H54 (cell line): ENCODE measurements around the gene PPL.
"Not testable (repeated sequence)": the region's sequence is repeated elsewhere in the genome, so short reads cannot be mapped to it uniquely, and the experiment has no call there.

ENCODE experiments used
- DNase-seq: peaks from one replicate; pipeline ENCODE4 v3.0.0; 2011; ENCODE audit warnings: low spot score, mixed read lengths; ENCODE audit not compliant: insufficient read length
- FAIRE-seq: peaks from 3 replicates; lab custom pipeline; 2011; peaks lifted over from hg19 to GRCh38; lab: Jason Lieb, UNC
- POLR2A ChIP-seq: IDR thresholded peaks from 2 replicates; pipeline ENCODE4 v1.6.1; 2011; ENCODE audit warnings: low read depth, mild to moderate bottlenecking, low read length

Gene PPL

GRCh38 chr16:4936991-4937781, at the start of gene PPL:
Gene PPL, minus strand, starts transcription at chr16:4937148. Its CDS starts 103 bp downstream, at chr16:4937045.
- DNase-seq (no peak), FAIRE-seq (no peak)
- TF ChIP-seq POLR2A, result no peak

GRCh38 chr16:4984174-4984990, 47.4 kb upstream of the PPL start:
- FAIRE-seq, result no peak
- no peak for TF ChIP-seq POLR2A
- DNase-seq, result no peak

GRCh38 chr16:4982056-4982867, 45.3 kb upstream of the PPL start:
- no peak for TF ChIP-seq POLR2A
- DNase-seq (no peak), FAIRE-seq (no peak)

GRCh38 chr16:4981473-4981872, 44.5 kb upstream of the PPL start:
- TF ChIP-seq POLR2A, result no peak
- FAIRE-seq (no peak), DNase-seq (no peak)

GRCh38 chr16:4980691-4981090, 43.7 kb upstream of the PPL start:
- DNase-seq, result no peak
- FAIRE-seq, result no peak
- TF ChIP-seq POLR2A, result no peak

- FAIRE-seq, result no peak
- TF ChIP-seq POLR2A, result no peak
- no peak for DNase-seq
Observed at GRCh38 chr16:4979736-4980660, 43.0 kb upstream of the PPL start.

- TF ChIP-seq POLR2A, result no peak
- FAIRE-seq (no peak), DNase-seq (no peak)
Observed at GRCh38 chr16:4979164-4979563, 42.2 kb upstream of the PPL start.

GRCh38 chr16:4976611-4977145, 39.7 kb upstream of the PPL start:
- FAIRE-seq (no peak), DNase-seq (no peak)
- no peak for TF ChIP-seq POLR2A

- no peak for DNase-seq
- no peak for TF ChIP-seq POLR2A
- no peak for FAIRE-seq
Observed at GRCh38 chr16:4976079-4976478, 39.1 kb upstream of the PPL start.

GRCh38 chr16:4972938-4973587, 36.1 kb upstream of the PPL start:
- no peak for DNase-seq
- FAIRE-seq, result no peak
- no peak for TF ChIP-seq POLR2A

GRCh38 chr16:4970010-4970409, 33.1 kb upstream of the PPL start:
- no peak for DNase-seq

GRCh38 chr16:4968879-4969483, 32.0 kb upstream of the PPL start:
- no peak for DNase-seq
- no peak for TF ChIP-seq POLR2A

More at GRCh38 chr16:4970010-4970409, 33.1 kb upstream of the PPL start:
- no peak for FAIRE-seq
- TF ChIP-seq POLR2A, result no peak

GRCh38 chr16:4968278-4968677, 31.3 kb upstream of the PPL start:
- not testable (repeated sequence) for DNase-seq, FAIRE-seq

More at GRCh38 chr16:4968879-4969483, 32.0 kb upstream of the PPL start:
- FAIRE-seq, result no peak
